Mononuclear cell (primary cell): Measurements from ENCODE around the gene AKR1A1. TPM values are rescaled to one million over a fixed set of nuclear protein-coding genes. Genes with fewer than 3 reads are reported as not detected.
A peak's percentile ranks its signal among the peaks of the same experiment; 100 is the strongest.
"Not testable (repeated sequence)": the region's sequence is repeated elsewhere in the genome, so short reads cannot be mapped to it uniquely, and the experiment has no call there.

Experiments
- H3K27me3 ChIP-seq: 2 replicates; pipeline ENCODE4 v1.6.0; 2011; ENCODE audit warnings: low read length, control low read depth; ENCODE audit not compliant: insufficient read depth
- H3K4me1 ChIP-seq: 2 replicates; pipeline ENCODE4 v1.5.1; 2011; ENCODE audit warnings: mild to moderate bottlenecking, low read length, control low read depth; ENCODE audit not compliant: insufficient read depth
- H3K4me3 ChIP-seq: 2 replicates; pipeline ENCODE4 v1.5.1; 2011; ENCODE audit warnings: mild to moderate bottlenecking, low read length, moderate library complexity
- H3K9me3 ChIP-seq: 2 replicates; pipeline ENCODE4 v1.5.1; 2011; ENCODE audit warnings: low read depth, mild to moderate bottlenecking, control low read depth, low read length
- total RNA-seq: library from RNA; depleted of rRNA; stranded (reverse); fragments of >200 nt; gene quantifications from one replicate; pipeline ENCODE4 v1.2.3, GENCODE V29; 2012

AKR1A1 gene
- total RNA-seq, 1 donor: 37.3 TPM

DNA sequence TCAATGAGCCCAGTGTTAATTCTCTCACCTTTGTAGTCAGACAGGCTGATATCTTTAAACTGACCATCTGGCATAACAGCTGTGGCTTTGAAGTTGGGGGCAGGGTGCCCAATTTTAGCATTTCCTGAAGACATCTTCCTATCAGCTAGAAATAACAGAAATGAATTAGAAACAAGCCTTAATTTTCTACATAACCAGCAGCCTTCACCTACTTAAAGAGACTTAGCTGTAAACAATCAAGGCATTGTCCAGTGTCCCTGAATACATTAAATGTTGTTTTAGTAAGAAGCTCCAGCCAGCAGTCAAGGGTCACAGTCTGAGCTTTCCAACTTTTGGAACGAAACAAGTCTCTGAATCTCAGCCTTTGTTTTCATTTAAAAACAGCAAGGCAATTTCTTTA is 31.7 kb upstream of the AKR1A1 start:
- H3K27me3 ChIP-seq: no peaks in the 10 kb centered on the region
- no peaks in the 10 kb centered on the region for H3K9me3 ChIP-seq
- H3K4me3 ChIP-seq: no peak overlapping the region
- peaks cover 37% of the 10 kb centered on the region for H3K4me1 ChIP-seq

DNA sequence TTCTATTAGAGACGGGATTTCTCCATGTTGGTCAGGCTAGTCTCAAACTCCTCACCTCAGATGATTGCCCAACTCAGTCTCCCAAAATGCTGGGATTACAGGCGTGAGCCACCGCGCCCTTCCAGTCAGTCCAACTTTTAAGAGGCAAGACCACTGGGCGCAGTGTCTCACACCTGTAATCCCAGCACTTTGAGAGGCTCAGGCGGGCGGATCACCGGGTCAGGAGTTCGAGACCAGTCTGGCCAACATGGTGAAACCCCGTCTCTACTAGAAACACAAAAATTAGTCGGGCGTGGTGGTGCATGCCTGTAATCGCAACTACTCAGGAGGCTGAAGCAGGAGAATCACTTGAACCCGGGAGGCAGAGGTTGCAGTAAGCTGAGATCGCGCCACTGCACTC is 30.9 kb upstream of the AKR1A1 start:
- H3K4me3 ChIP-seq, H3K9me3 ChIP-seq, H3K27me3 ChIP-seq: not testable (repeated sequence)
- H3K4me1 ChIP-seq: peaks cover 37% of the 10 kb centered on the region

- Histone ChIP-seq H3K4me3 (peak within 1 kb of the TSS; percentile 94), H3K9me3 (no peaks in the 10 kb centered on the region), H3K4me1 (peaks cover 42% of the 10 kb centered on the region), H3K27me3 (no peaks in the 10 kb centered on the region)
Measured at GRCh38 chr1:45521413-45522323, 29.0 kb upstream of the AKR1A1 start, which contains the start of gene PRDX1. PRDX1 (minus strand) TSS chr1:45521884; CDS start chr1:45519043, 2,841 bp downstream.

GRCh38 chr1:45522324-45523104 is 28.1 kb upstream of the AKR1A1 start:
- no peaks in the 10 kb centered on the region for H3K27me3 ChIP-seq
- H3K9me3 ChIP-seq: no peaks in the 10 kb centered on the region
- peak overlapping the region; percentile 94 for H3K4me3 ChIP-seq
- peaks cover 42% of the 10 kb centered on the region for H3K4me1 ChIP-seq

DNA sequence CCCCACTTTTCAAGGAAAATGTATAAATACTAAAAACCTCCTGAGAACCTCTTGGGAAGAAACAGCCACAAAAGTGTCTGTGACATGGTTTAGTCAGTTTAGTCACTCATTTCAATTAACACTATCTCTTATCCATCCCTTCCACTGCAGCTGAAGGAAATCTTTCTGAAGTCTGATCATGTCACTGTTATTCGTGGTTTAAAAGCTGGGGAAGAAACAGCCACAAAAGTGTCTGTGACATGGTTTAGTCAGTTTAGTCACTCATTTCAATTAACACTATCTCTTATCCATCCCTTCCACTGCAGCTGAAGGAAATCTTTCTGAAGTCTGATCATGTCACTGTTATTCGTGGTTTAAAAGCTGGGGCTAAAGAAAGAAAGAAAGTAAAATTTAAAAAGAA is 27.1 kb upstream of the AKR1A1 start:
- H3K4me1 ChIP-seq: peaks cover 40% of the 10 kb centered on the region
- not testable (repeated sequence) for H3K4me3 ChIP-seq, H3K27me3 ChIP-seq, H3K9me3 ChIP-seq

GRCh38 chr1:45523975-45524374 is 26.7 kb upstream of the AKR1A1 start:
- not testable (repeated sequence) for H3K9me3 ChIP-seq, H3K27me3 ChIP-seq, H3K4me3 ChIP-seq
- peaks cover 35% of the 10 kb centered on the region for H3K4me1 ChIP-seq

DNA sequence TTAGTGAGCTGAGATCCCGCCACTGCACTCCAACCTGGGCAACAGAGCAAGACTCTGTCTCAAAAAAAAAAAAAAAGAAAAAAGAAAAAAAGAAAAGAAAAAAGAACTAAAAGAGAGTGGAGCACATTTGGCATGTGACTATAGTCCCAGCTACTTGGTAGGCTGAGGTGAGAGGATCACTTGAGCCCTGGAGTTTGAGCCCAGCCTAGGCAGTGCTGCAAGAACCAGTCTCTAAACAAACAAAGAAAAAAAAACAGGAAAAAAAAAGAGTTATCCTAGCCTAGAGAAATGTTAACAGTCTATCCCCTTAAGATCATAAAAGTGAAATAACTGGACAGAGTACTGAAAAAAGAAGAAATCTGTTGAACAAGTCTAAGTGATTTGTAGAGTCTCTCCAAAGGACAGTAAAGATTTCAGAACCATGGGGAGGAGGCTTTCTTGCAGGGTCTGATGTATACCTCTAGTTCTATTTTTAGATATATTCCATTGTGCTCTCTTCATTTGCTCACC is 24.4 kb upstream of the AKR1A1 start:
- Histone ChIP-seq H3K4me3 (no peak overlapping the region), H3K9me3 (no peaks in the 10 kb centered on the region), H3K4me1 (peaks cover 14% of the 10 kb centered on the region), H3K27me3 (no peaks in the 10 kb centered on the region)

DNA sequence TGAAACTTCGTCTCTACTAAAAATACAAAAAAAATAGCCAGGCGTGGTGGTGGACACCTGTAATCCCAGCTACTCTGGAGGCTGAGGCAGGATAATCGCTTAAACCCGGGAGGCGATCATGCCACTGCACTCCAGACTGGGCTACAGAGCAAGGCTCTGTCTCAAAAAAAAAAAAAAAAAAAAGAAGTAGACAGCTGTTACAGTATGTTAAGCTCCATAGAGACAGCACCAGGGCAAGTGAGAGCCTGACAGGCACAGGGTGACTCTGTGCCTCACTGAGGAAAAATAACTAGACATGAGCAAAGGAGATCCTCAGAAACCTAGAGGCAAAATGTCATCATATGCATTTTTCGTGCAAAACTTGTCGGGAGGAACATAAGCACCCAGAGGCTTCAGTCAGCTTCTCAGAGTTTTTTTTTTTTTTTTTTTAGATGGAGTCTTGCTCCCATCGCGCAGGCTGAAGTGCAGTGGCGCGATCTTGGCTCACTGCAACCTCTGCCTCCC is 19.9 kb upstream of the AKR1A1 start:
- no peak overlapping the region for H3K4me3 ChIP-seq
- no peaks in the 10 kb centered on the region for H3K27me3 ChIP-seq
- peaks cover 4% of the 10 kb centered on the region for H3K4me1 ChIP-seq
- no peaks in the 10 kb centered on the region for H3K9me3 ChIP-seq

- no peaks in the 10 kb centered on the region for H3K9me3 ChIP-seq
- peaks cover 4% of the 10 kb centered on the region for H3K4me1 ChIP-seq
- H3K4me3 ChIP-seq: no peak overlapping the region
- H3K27me3 ChIP-seq: no peaks in the 10 kb centered on the region
Measured at GRCh38 chr1:45531873-45532272, 18.8 kb upstream of the AKR1A1 start.

- H3K9me3 ChIP-seq: no peaks in the 10 kb centered on the region
- no peak overlapping the region for H3K4me3 ChIP-seq
- peaks cover 10% of the 10 kb centered on the region for H3K4me1 ChIP-seq
- H3K27me3 ChIP-seq: no peaks in the 10 kb centered on the region
Measured at GRCh38 chr1:45535988-45536766, 14.4 kb upstream of the AKR1A1 start.

DNA sequence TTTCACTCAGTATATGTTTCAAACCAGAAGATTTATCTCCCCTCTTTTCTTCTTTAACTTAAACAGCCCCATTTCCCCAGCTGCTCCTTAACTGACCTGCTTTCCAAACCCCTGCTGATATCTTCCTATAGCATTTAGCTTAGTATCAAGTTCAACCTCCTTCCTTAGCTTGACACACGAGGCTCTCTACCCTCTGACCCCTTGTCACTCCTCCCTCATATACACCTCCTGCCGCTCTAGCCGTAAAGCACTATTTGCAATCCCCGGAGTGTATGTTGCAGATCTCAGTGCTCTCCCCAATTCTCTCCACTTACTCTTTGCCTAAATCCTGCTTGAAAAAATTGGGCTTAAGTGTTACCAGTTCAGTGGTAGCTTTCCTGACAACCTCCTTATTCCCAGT is 13.7 kb upstream of the AKR1A1 start:
- H3K4me1 ChIP-seq: peaks cover 17% of the 10 kb centered on the region
- H3K27me3 ChIP-seq: no peaks in the 10 kb centered on the region
- no peaks in the 10 kb centered on the region for H3K9me3 ChIP-seq
- H3K4me3 ChIP-seq: no peak overlapping the region

- Histone ChIP-seq H3K27me3 (no peaks in the 10 kb centered on the region), H3K4me1 (peaks cover 56% of the 10 kb centered on the region), H3K4me3 (no peak overlapping the region), H3K9me3 (no peaks in the 10 kb centered on the region)
Measured at GRCh38 chr1:45541193-45541592, 9.4 kb upstream of the AKR1A1 start.

DNA sequence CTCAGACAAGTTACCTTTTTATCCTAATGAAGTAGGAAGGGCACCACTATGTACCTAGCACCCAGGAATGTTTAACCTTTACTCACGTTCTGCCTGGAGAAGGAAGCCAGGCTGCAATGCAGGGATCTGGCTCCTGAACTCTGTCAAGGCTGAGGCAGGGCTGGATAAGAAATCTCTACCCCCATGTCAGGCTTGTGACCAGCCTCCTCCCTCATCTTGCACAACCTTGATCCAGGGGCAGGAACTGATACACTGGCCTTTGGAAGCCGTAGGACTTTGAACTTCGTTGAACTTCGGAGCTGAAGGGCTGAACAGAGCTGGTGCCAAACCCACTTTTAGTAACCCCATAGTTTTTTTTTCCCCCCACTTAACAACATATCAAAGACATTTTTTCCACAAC is 8.0 kb upstream of the AKR1A1 start:
- H3K4me1 ChIP-seq: peaks cover 58% of the 10 kb centered on the region
- H3K4me3 ChIP-seq: no peak overlapping the region
- H3K27me3 ChIP-seq: no peaks in the 10 kb centered on the region
- no peaks in the 10 kb centered on the region for H3K9me3 ChIP-seq

- H3K9me3 ChIP-seq: no peaks in the 10 kb centered on the region
- H3K4me1 ChIP-seq: peaks cover 58% of the 10 kb centered on the region
- no peak overlapping the region for H3K4me3 ChIP-seq
- no peaks in the 10 kb centered on the region for H3K27me3 ChIP-seq
Measured at GRCh38 chr1:45543581-45544417, 6.8 kb upstream of the AKR1A1 start.
